Activated T-cell treated with anti-CD3 and anti-CD28 coated beads, Interleukin-2, amount 50 U/mL, for 48 hours (primary cell): ENCODE data around the gene RIPOR3.
"Not testable (repeated sequence)": the region's sequence is repeated elsewhere in the genome, so short reads cannot be mapped to it uniquely, and the experiment has no call there.

ENCODE experiments used
- DNase-seq, 2 experiments: peaks; one replicate each; pipeline ENCODE4 v3.0.0-alpha.2; 2020

The RIPOR3 gene

DNA sequence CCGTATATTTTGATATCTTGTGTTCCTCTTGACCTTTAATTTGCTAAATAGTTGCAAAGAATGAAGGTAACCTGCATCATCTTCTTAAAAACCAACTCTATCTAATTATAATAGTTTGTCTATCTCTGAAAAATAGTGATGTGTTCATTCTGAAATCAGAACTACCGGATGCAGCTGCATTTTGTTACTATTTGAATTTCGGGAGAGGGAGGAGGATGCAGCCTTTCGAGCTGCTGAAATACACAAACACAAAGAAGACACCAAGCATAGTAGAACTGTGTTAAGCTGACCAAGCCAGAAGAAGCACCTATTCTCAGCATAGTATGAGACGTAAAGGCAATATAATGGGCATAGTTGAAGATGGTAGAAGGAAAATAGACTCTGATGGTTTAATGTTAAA, 148.0 kb downstream of the RIPOR3 start:
- DNase-seq: no peak

DNA sequence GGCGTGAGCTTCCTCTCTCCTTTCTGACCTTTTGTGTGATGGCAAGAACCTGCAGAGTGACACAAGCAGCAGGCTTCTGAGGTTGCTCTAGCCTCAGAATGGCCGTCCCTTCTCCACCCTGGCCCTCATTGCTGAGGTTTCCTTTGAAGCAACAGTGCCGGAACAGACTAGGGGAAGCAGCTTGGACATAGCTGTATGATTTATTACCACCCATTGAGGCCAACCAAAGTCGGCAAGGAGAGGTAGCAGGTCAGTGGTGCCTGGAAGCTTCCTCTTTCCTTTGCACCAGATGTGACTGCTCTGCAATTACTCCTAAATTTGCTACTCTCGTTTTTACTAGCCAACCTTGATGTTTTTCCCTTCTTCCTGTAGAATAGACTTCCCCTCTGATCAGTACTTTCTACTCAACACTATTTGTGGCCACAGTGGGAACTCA, 149.7 kb downstream of the RIPOR3 start:
- no peak for DNase-seq

DNA sequence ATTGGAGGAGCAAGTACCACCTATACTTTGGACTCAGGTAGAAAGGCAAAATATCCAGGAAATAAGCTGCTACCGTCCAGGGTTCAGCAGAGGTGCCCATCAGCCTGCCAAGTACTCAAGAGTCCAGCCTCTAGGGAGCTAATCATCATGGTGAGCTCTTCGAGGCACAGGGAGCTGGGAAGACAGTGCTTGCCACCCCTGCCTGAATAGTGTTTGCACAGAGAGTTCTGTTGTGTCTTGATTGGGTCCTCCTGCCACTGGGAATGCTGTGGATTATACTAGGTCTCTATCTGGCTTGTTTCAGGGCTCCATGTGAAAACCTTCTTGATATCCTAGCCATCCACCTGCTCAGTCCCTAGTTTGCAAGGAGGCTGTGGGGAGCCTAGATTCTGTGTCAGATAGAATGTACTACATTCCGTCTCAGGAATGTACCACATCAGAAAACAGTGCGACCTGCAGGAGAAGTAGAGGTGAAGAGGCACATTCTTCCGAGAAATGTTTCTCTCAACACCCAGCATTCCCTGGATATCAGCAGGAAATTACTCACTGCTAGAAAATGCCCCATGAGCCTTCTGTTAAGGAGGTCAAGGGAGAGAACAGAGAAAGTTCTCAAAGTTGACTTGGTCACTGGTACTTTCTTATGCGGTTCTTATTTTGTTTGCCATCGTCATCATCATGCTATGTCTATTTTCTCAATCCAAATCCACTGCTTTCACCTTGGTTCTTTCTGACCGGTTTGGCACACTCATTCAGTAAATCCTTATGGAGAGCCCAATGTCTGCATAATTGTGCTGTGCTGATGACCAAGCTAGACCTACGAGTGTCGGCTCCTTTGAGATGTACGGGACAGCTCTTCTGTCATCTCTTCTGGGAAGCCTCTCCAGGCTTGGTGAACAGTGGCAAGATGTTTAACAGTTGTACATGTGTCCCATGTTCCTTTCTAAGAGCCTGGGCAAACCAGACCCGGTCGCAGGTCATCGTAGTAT, 150.4 kb downstream of the RIPOR3 start:
- no peak for DNase-seq

DNA sequence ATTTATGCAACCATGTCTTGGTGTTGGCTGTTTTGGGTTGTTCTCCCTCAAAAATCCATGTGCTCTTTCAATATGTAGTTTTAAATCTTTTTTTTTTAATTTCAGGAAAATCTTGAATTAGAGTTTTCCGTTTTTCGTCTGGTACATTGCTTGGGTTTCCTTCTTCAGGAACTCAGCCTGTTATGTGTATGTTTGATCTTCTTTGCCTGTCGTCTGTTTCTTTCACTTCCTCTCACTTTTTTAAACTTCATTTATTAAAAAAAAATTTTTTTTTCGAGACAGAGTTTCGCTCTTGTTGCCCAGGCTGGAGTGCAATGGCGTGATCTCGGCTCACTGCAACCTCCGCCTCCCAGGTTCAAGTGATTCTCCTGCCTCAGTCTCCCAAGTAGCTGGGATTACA, 151.5 kb downstream of the RIPOR3 start:
- not testable (repeated sequence) for DNase-seq

DNA sequence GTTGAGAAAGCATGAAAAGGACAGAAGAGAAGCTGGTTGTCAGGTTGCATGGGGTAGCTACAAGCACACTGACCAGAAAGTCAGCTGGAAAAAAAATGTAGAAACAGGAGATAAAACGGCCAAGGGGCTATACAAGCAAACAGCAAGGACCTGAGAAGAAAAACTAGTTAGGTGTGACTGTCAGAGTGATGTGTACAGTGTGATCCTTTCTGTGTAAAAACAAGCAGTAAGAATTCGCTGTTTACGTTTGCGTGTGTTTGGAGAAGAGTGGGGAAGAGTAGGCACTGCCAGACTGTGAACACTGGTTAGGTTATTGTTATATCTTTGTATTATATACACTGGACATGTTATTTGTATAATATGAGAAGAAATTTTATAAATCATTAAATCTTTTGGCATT, 153.1 kb downstream of the RIPOR3 start:
- DNase-seq: no peak

DNA sequence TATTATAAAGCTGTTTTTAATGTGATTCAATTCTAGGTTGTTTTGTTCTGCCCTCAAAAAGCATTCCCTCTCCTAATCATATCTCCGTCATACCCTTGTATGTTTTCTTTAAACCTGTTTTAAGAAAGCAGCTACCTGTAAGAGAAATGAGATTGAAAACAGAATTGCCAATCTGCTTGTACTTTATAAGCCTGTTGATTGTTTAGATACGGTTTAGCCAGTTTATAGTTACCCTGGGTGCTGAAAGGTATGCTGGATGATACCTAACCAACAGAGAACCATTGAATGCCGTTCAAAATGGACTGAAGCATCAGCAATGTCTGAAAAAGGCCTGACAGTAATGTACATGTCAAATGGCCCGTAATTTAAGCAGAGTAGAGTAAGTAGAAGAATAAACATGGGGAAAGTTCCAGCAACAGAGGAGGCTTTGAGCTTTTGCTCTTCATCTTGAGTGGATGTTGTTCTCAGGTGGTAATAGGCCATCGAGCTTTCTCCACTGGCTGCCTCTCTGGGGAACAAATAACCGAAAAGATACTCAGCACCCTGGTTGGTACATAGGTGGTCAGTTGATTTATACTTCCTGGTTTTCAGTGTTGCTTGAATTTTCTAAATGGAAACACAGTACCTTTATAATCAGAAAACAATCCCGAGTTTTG, 153.7 kb downstream of the RIPOR3 start:
- no peak for DNase-seq

DNA sequence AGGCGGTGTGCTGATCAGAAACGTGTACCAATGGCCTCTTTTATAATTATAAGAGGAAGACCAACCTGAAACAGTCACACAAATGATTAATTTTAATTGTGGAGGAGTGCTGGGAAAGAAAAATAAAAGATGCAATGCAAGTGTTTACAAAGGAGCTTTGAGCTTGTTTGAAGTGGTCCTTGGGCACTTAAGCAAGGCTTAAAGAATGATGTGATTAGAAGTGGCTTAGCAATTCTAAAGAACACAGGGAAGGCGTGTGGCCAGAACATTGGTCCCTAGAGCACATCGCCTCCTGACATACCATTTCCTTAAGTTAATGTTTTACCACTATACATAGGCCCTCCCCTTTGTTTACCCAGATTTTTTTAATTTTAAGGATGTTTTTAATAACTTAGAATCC, 155.0 kb downstream of the RIPOR3 start:
- DNase-seq: no peak
